H1 (cell line): ENCODE data around the gene MIF. TPM values are rescaled to one million over a fixed set of nuclear protein-coding genes. Genes with fewer than 3 reads are reported as not detected.
"Not testable (repeated sequence)": the region's sequence is repeated elsewhere in the genome, so short reads cannot be mapped to it uniquely, and the experiment has no call there.

Experiments
- CTCF ChIA-PET: fragments of 300-600 bp; sonication (Branson Sonifier 250); formaldehyde crosslinking; loops from one replicate; lab custom pipeline; 2021; ENCODE audit not compliant: partially characterized antibody; lab: Charles Lee
- POLR2A ChIA-PET: fragments of 300-600 bp; sonication (Branson Sonifier 250); formaldehyde crosslinking; loops from one replicate; lab custom pipeline; 2021; ENCODE audit warnings: inconsistent platforms; ENCODE audit not compliant: partially characterized antibody; lab: Charles Lee
- DNase-seq, 2 experiments: peaks; one replicate each; pipeline versions ENCODE4 v3.0.0 to v3.0.0-alpha.2; 2010 to 2022; ENCODE audit warnings: low spot score in 2 of 2, low read depth in 1 of 2, mixed read lengths in 1 of 2
- FAIRE-seq: peaks from 2 replicates; lab custom pipeline; 2011; peaks lifted over from hg19 to GRCh38; lab: Jason Lieb, UNC
- H2AFZ ChIP-seq: 2 replicates; pipeline ENCODE4 v1.8.1; 2012; ENCODE audit warnings: low read length, inconsistent platforms
- H2AK5ac ChIP-seq: 2 replicates; pipeline ENCODE4 v1.6.1; 2013; ENCODE audit warnings: low read depth, low read length
- H2BK120ac ChIP-seq: replicated peaks from 2 replicates; pipeline ENCODE3; 2013; ENCODE audit warnings: low read depth, low read length, inconsistent platforms
- H2BK12ac ChIP-seq: 2 replicates; pipeline ENCODE4 v1.6.1; 2013; ENCODE audit warnings: low read depth, low read length
- H2BK15ac ChIP-seq: 2 replicates; pipeline ENCODE4 v1.6.1; 2013; ENCODE audit warnings: low read length
- H2BK20ac ChIP-seq: 2 replicates; pipeline ENCODE4 v1.6.1; 2013; ENCODE audit warnings: low read length
- H2BK5ac ChIP-seq: 2 replicates; pipeline ENCODE4 v1.6.1; 2013; ENCODE audit warnings: low read depth, low read length
- H3K14ac ChIP-seq: 2 replicates; pipeline ENCODE4 v1.6.1; 2013; ENCODE audit warnings: inconsistent platforms; ENCODE audit not compliant: insufficient read length
- H3K18ac ChIP-seq: 2 replicates; pipeline ENCODE4 v1.6.1; 2013; ENCODE audit warnings: low read length; ENCODE audit errors: extremely low read depth
- H3K23ac ChIP-seq: 2 replicates; pipeline ENCODE4 v1.6.1; 2013; ENCODE audit warnings: inconsistent platforms; ENCODE audit not compliant: insufficient read length
- H3K23me2 ChIP-seq: 2 replicates; pipeline ENCODE4 v1.6.1; 2013; ENCODE audit warnings: low read depth, low read length
- H3K27ac ChIP-seq: 2 replicates; pipeline ENCODE4 v1.6.1; 2011; ENCODE audit warnings: low read depth, low read length, inconsistent platforms
- H3K27me3 ChIP-seq, 4 experiments: replicated peaks in 1 of 4; 1 replicate in 1 of 4; 2 replicates in 3 of 4; pipeline versions ENCODE4 v1.6.1 to v1.8.1; 2011 to 2013; ENCODE audit warnings: low read length in 3 of 4, mild to moderate bottlenecking in 3 of 4, inconsistent platforms in 2 of 4, mixed read lengths in 2 of 4, moderate library complexity in 1 of 4; ENCODE audit not compliant: control insufficient read depth in 3 of 4, insufficient read depth in 3 of 4; ENCODE audit errors: extremely low read depth in 1 of 4
- H3K36me3 ChIP-seq, 4 experiments: 2 replicates each; pipeline versions ENCODE4 v1.6.1 to v1.8.1; 2011 to 2013; ENCODE audit warnings: mild to moderate bottlenecking in 4 of 4, low read length in 3 of 4, moderate library complexity in 2 of 4, control low read depth in 1 of 4, inconsistent platforms in 1 of 4; ENCODE audit not compliant: insufficient read depth in 4 of 4, control insufficient read depth in 2 of 4
- H3K4ac ChIP-seq: replicated peaks from 2 replicates; pipeline ENCODE3; 2013; ENCODE audit warnings: low read length, low read depth, mixed read lengths, inconsistent platforms; ENCODE audit not compliant: insufficient read length
- H3K4me1 ChIP-seq, 4 experiments: replicated peaks in 1 of 4; 1 replicate in 1 of 4; 2 replicates in 3 of 4; pipeline versions ENCODE4 v1.6.1 to v1.8.1; 2011 to 2013; ENCODE audit warnings: low read length in 3 of 4, inconsistent platforms in 2 of 4, mixed read lengths in 1 of 4; ENCODE audit not compliant: insufficient read depth in 4 of 4, control insufficient read depth in 3 of 4
- H3K4me2 ChIP-seq, 2 experiments: 2 replicates each; pipeline versions ENCODE4 v1.6.1 to v1.8.1; 2011 to 2013; ENCODE audit warnings: low read depth in 2 of 2, low read length in 2 of 2, control low read depth in 1 of 2, inconsistent platforms in 1 of 2, mild to moderate bottlenecking in 1 of 2; ENCODE audit not compliant: insufficient read depth in 1 of 2
- H3K4me3 ChIP-seq, 4 experiments: fragments of 200-600, 300-600 bp in 1 of 4; sonication (generic), shearing (Covaris generic), sonication (Bioruptor Twin) in 1 of 4; 2 replicates each; pipeline versions ENCODE4 v1.5.1 to v1.8.1; 2011 to 2016; ENCODE audit warnings: low read length in 4 of 4, low read depth in 3 of 4, control low read depth in 2 of 4, inconsistent platforms in 2 of 4, mild to moderate bottlenecking in 2 of 4, mixed read lengths in 1 of 4, moderate library complexity in 1 of 4; ENCODE audit not compliant: insufficient read depth in 2 of 4; ENCODE audit errors: extremely low read depth in 1 of 4
- H3K56ac ChIP-seq: replicated peaks from 2 replicates; pipeline ENCODE3; 2013; ENCODE audit warnings: low read depth, mild to moderate bottlenecking, mixed read lengths, low read length, inconsistent platforms; ENCODE audit not compliant: insufficient read length
- H3K79me1 ChIP-seq: 2 replicates; pipeline ENCODE4 v1.6.1; 2013; ENCODE audit warnings: low read depth, low read length, control low read depth
- H3K79me2 ChIP-seq, 2 experiments: 2 replicates each; pipeline versions ENCODE4 v1.6.1 to v1.8.1; 2012 to 2013; ENCODE audit warnings: low read length in 2 of 2, mild to moderate bottlenecking in 2 of 2, inconsistent platforms in 1 of 2; ENCODE audit not compliant: insufficient read depth in 2 of 2, control insufficient read depth in 1 of 2
- H3K9ac ChIP-seq, 4 experiments: replicated peaks in 1 of 4; 1 replicate in 1 of 4; 2 replicates in 3 of 4; pipeline versions ENCODE4 v1.6.1 to v1.8.1; 2011 to 2013; ENCODE audit warnings: low read depth in 3 of 4, low read length in 3 of 4, control low read depth in 2 of 4, mild to moderate bottlenecking in 2 of 4, moderate library complexity in 2 of 4, inconsistent platforms in 1 of 4; ENCODE audit errors: extremely low read depth in 1 of 4
- H3K9me3 ChIP-seq, 2 experiments: 2 replicates each; pipeline versions ENCODE4 v1.6.1 to v1.8.1; 2012 to 2013; ENCODE audit warnings: mild to moderate bottlenecking in 2 of 2, moderate library complexity in 2 of 2, control low read depth in 1 of 2, inconsistent platforms in 1 of 2, low read depth in 1 of 2, low read length in 1 of 2, mixed read lengths in 1 of 2; ENCODE audit not compliant: insufficient read depth in 2 of 2
- H4K20me1 ChIP-seq, 2 experiments: replicated peaks in 1 of 2; 2 replicates each; pipeline versions ENCODE3 to v1.8.1; 2011 to 2013; ENCODE audit warnings: inconsistent platforms in 2 of 2, low read length in 2 of 2, mild to moderate bottlenecking in 1 of 2; ENCODE audit not compliant: insufficient read depth in 2 of 2, control insufficient read depth in 1 of 2
- H4K5ac ChIP-seq: 2 replicates; pipeline ENCODE4 v1.6.1; 2013; ENCODE audit warnings: low read length, low read depth, mixed read lengths, inconsistent platforms; ENCODE audit not compliant: insufficient read length
- H4K8ac ChIP-seq: 2 replicates; pipeline ENCODE4 v1.8.0; 2013; ENCODE audit warnings: mild to moderate bottlenecking, moderate library complexity, low read length, inconsistent platforms; ENCODE audit not compliant: insufficient read depth; ENCODE audit errors: extremely low read depth
- H4K91ac ChIP-seq: replicated peaks from 2 replicates; pipeline ENCODE3; 2013; ENCODE audit warnings: low read length, mixed read lengths, inconsistent platforms; ENCODE audit not compliant: insufficient read length
- WGBS, 2 experiments: shearing (Covaris generic) in 1 of 2; methylation state at CpG; one replicate each; pipeline versions ENCODE4 v1.1.6 to v1.1.7; 2013 to 2015; ENCODE audit warnings: low lambda C conversion rate in 2 of 2, mixed read lengths in 2 of 2, inconsistent platforms in 1 of 2, low coverage in 1 of 2, missing lambda C conversion rate in 1 of 2; ENCODE audit not compliant: insufficient replicate concordance in 2 of 2, insufficient coverage in 1 of 2, insufficient read length in 1 of 2; ENCODE audit errors: extremely low coverage in 1 of 2, missing lambda C conversion rate in 1 of 2; 5-methylcytosine and 5-hydroxymethylcytosine counted together
- polyA plus RNA-seq, 7 experiments: library from polyadenylated mRNA; depleted of rRNA in 3 of 7; stranded (reverse) in 5 of 7; unstranded in 2 of 7; fragments of >200 nt in 5 of 7; fragments of 200-250 nt in 2 of 7; gene quantifications; 1 replicate in 5 of 7; 2 replicates in 1 of 7; 4 replicates in 1 of 7; pipeline versions ENCODE4 v1.2.1 to v1.2.3, GENCODE V29; 2011 to 2013; ENCODE audit warnings: missing spikeins in 2 of 7, mixed read lengths in 2 of 7
- total RNA-seq: library from RNA; stranded (reverse); fragmentation: NEBNext Ultra II Directional; extraction: Animal tissue kit (Norgen Biotek cat#: 25700); gene quantifications from 2 replicates; pipeline ENCODE4 v1.2.1, GENCODE V29; 2021

Gene MIF
- total and polyA plus RNA-seq, 2 of the 8 experiments (the other 6 are each of a cell fraction or from before 2014, with no cell fraction given): 1,082 to 1,870 TPM

DNA sequence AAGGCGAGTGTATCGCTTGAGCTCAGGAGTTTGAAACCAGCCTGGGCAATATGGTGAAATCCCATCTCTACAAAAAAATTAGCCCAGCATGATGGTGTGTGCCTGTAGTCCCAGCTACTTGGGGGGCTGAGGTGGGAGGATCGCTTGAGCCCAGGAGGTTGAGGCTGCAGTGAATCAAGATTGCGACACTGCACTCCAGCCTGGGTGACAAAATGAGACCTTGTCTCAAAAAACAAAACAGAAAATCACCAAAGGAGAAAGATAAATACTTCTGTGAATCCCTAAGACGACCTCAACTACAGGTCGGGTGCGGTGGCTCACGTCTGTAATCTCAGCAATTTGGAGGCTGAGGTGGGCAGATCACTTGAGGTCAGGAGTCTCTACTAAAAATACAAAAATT lies 34.0 kb upstream of the MIF start:
- FAIRE-seq, H3K23ac ChIP-seq, H4K20me1 ChIP-seq, H3K9me3 ChIP-seq, H2BK15ac ChIP-seq, H3K27ac ChIP-seq, H3K27me3 ChIP-seq, H2AFZ ChIP-seq, H2BK20ac ChIP-seq, H3K79me1 ChIP-seq, H2BK12ac ChIP-seq, H4K91ac ChIP-seq, H3K9ac ChIP-seq, H3K14ac ChIP-seq, H3K4me3 ChIP-seq, H3K18ac ChIP-seq, H3K36me3 ChIP-seq, H3K4ac ChIP-seq, DNase-seq, H3K56ac ChIP-seq, H4K8ac ChIP-seq, H2BK120ac ChIP-seq, H3K79me2 ChIP-seq, H3K4me2 ChIP-seq, H4K5ac ChIP-seq, H2BK5ac ChIP-seq, H2AK5ac ChIP-seq: not testable (repeated sequence)
- peaks cover 11% of the 10 kb centered on the region for H3K23me2 ChIP-seq
- 81% methylated on average over 8 of the region's 8 CpGs; no CpG with 5 or more reads in 1 of the 2 experiments for WGBS, 2 experiments
- ChIA-PET POLR2A (interaction anchor here (0.7 to 1.2 kb wide), 2 partner anchors 9 to 34 kb away, joined by 3 to 5 read pairs; no protein-coding TSS in a partner anchor), CTCF (interaction anchor here (0.9 to 1.0 kb wide), 3 partner anchors 10 to 60 kb away, joined by 3 to 4 read pairs (median 3); no protein-coding TSS in a partner anchor)
- H3K4me1 ChIP-seq: peaks cover 3 to 15% (median 5%) of the 10 kb centered on the region in 4 experiments; a peak in 6 of 7 replicates
